ENCODE data around the gene S100A10.

DNA sequence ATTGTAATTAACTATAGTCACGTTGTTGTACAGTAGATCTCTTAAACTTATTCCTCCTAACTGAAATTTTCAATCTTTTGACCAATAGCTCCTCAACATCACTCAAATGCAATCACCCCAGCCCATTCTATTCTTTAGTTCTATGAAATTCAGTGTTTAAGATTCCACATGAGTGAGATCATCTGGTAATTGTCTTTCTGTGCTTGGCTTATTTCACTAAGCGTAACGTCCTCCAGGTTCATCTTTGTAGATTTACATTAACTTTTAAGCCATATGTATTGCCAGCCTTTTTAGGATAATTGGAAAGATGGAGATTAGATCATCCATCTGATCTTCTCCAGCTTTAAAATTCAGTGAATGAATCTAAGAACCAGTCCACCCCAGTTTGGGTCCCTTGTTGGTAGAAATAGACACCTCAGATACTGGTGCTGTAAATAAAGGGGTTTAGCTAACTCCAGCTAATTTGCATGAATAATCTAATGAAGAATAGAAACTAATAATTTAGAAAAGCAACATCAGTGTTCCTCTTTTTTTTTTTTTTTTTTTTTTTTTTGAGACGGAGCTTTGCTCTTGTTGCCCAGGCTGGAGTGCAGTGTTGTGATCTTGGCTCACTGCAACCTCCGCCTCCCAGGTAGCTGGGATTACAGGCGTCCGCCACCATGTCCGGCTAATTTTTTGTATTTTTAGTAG, 7.0 kb downstream of the S100A10 start:
- TF ChIP-seq, protein P1, sequence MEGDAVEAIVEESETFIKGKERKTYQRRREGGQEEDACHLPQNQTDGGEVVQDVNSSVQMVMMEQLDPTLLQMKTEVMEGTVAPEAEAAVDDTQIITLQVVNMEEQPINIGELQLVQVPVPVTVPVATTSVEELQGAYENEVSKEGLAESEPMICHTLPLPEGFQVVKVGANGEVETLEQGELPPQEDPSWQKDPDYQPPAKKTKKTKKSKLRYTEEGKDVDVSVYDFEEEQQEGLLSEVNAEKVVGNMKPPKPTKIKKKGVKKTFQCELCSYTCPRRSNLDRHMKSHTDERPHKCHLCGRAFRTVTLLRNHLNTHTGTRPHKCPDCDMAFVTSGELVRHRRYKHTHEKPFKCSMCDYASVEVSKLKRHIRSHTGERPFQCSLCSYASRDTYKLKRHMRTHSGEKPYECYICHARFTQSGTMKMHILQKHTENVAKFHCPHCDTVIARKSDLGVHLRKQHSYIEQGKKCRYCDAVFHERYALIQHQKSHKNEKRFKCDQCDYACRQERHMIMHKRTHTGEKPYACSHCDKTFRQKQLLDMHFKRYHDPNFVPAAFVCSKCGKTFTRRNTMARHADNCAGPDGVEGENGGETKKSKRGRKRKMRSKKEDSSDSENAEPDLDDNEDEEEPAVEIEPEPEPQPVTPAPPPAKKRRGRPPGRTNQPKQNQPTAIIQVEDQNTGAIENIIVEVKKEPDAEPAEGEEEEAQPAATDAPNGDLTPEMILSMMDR (IDR thresholded peaks at IDR 0.05; ENCODE audit: insufficient read depth, low read length) = no peak
- TF ChIP-seq POLR2AphosphoS5 (IDR thresholded peaks at IDR 0.05; ENCODE audit: low read depth) = no peak
- no peak for TF ChIP-seq GABPA (IDR thresholded peaks at IDR 0.05; ENCODE audit: low read depth)
